ENCODE results near the gene ICAM4. TPM values are rescaled to one million over a fixed set of nuclear protein-coding genes. Genes with fewer than 3 reads are reported as not detected.

The ICAM4 gene
- total and polyA plus RNA-seq, 2 of the 13 experiments (the other 11 are each of a cell fraction or from before 2014, with no cell fraction given), result 2.9 to 4.0 TPM

GRCh38 chr19:10259162-10259905, 27.4 kb upstream of the ICAM4 start (continued):
- TF ChIP-seq ZNF362 (CRISPR knock-in tag; IDR thresholded peaks at IDR 0.05; ENCODE audit: borderline replicate concordance) (peak; percentile 96; the same call in 1 of the 2 replicates), ZBTB43 (CRISPR knock-in tag; conservative IDR thresholded peaks at IDR 0.05) (no peak), ZNF441 (CRISPR knock-in tag; IDR thresholded peaks at IDR 0.05; ENCODE audit: borderline replicate concordance) (no peak), ZNF777 (CRISPR knock-in tag; IDR thresholded peaks at IDR 0.05) (no peak), BCLAF1 (IDR thresholded peaks at IDR 0.05) (no peak), ZNF670 (CRISPR knock-in tag; IDR thresholded peaks at IDR 0.05; ENCODE audit: borderline replicate concordance) (no peak), NCOA2 (CRISPR knock-in tag; IDR thresholded peaks at IDR 0.05) (no peak), HNF1B (CRISPR knock-in tag; IDR thresholded peaks at IDR 0.05) (0 out of 2 replicates have a peak, but pooled peaks have one; percentile 43), SIN3A (IDR thresholded peaks at IDR 0.05; ENCODE audit: borderline replicate concordance, low read depth, low read length) (no peak), HHEX (CRISPR knock-in tag; IDR thresholded peaks at IDR 0.05) (no peak), IKZF5 (CRISPR knock-in tag; IDR thresholded peaks at IDR 0.05) (0 out of 2 replicates have a peak, but pooled peaks have one; percentile 33), STAG1 (CRISPR knock-in tag; IDR thresholded peaks at IDR 0.05) (peak; percentile 85), SALL1 (CRISPR knock-in tag; IDR thresholded peaks at IDR 0.05) (no peak), ZNF574 (CRISPR knock-in tag; IDR thresholded peaks at IDR 0.05) (no peak)
